Hematopoietic multipotent progenitor cell treated with erythropoietin and hydrocortisone succinate and interleukin-3 and kit ligand, for 8 days (in vitro differentiated cells): ENCODE measurements around the gene SHLD3.
"Not testable (repeated sequence)": the region's sequence is repeated elsewhere in the genome, so short reads cannot be mapped to it uniquely, and the experiment has no call there.

Experiments
- DNase-seq: peaks from one replicate; pipeline ENCODE4 v3.0.0-alpha.2; 2015

SHLD3 gene, protein sequence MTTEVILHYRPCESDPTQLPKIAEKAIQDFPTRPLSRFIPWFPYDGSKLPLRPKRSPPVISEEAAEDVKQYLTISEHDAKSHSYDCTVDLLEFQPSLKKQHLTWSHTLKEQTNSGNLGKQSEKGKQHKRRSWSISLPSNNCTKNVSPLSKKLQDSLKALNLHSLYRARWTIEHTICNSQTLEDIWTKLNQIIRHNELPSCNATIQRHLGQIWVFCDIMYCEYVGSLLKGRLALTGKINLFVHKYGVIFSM

DNA sequence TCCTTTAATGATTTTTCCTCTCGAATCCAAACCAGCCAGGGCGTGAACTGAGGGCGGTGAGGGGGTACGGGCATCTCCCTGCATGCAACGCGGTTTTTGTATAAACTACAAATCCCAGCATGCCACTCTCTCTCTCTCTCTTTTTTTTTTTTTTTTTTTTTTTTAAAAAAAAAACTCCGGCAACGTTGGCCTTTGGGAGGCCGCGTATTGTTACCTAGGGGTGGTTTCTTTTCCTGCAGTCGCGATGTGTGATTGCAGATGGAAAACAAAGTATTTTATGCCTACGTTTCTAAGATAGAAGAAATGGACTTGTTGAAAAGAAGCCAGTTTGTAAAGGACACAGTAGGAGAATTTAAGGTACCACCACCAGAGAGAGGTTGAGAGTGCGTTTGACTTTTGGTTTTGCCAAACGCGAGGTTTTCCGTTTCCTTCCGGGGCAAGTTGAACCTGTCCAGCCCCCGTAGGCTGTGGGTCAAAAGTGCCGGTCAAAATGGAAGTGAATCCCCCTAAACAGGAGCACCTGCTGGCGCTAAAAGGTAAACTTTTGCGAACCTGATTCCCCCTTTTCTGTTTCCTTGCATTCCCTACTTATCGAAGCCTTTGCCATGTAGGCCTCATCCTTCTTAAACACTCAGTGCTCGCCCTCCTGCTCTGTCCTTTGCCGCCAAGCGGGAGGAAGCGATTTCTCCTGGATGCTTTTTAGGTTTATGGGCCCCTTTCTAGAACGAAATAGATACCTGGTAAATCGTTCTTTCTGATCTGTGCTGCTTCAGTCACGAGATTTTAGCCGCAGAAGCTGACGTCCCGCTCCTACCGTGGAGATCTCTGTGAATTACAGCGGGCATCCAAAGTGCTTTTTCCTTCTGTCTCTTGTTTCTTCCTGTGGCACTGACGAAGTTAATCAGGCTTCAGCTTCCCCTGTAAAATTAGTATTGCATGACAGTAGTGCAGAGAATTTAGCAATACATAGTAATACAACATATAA is at the start of gene SHLD3, which contains the start of gene TRAPPC13:
SHLD3 (plus strand) TSS at position 457 of the 985 bp plus-strand sequence. CDS start 4,561 bp downstream, outside the sequence.
TRAPPC13 (plus strand) TSS at position 457 of the 985 bp plus-strand sequence; CDS start at position 491, 34 bp downstream.
- peak; percentile 93 for DNase-seq

GRCh38 chr5:65577141-65577540 is 47.7 kb upstream of the SHLD3 start:
- no peak for DNase-seq

DNA sequence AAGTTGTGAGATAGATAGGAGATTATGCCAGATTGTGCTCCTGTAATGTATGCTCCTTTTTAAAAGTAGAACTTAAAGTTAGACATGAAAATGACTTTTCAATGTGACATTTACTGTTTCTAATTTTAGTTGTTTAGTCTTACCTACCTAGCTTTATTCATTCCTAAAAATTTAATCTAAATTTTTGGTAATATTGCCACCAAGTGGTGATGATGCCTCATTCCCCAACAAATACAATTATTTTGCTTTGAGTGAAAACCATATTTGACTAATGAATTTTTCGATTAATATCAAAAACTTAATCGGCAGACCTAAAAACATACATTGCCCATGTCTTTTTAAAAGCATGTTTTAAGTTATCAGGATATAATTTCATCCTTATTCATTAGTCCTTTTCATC is 36.1 kb upstream of the SHLD3 start:
- DNase-seq, result peak; percentile 12

DNA sequence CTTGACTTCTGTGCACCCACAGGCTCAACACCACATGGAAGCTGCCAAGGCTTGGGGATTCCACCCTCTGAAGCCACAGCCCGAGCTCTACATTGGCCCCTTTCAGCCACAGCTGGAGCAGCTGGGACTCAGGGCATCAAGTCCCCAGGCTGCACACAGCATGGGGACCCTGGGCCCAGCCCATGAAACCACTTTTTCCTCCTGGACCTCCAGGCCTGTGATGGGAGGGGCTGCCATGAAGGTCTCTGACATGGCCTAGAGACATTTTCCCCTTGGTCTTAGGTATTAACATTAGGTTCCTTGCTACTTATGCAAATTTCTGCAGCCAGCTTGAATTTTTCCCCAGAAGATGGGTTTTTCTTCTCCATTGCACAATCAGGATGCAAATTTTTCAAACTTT is 23.1 kb upstream of the SHLD3 start:
- DNase-seq, result not testable (repeated sequence)

DNA sequence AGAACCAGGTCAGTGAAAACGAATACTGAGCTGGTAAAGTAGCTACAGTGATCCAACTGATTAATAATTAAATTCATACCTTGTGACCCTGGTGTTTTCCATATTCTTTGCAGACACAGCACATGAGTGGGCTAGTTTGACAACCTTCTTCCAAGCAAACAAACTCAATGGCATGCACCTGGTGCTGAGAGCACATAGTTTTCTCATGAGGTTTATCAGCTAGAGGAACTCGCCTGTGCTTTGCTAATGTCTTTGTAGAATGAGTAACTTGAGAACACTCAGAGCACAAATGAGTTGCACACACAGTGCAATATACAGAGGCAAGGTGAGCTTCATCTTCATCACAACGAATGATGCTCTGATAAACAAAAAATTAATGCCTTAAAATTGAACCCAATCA is 13.3 kb upstream of the SHLD3 start:
- no peak for DNase-seq

GRCh38 chr5:65612298-65612907 is 12.4 kb upstream of the SHLD3 start:
- no peak for DNase-seq

DNA sequence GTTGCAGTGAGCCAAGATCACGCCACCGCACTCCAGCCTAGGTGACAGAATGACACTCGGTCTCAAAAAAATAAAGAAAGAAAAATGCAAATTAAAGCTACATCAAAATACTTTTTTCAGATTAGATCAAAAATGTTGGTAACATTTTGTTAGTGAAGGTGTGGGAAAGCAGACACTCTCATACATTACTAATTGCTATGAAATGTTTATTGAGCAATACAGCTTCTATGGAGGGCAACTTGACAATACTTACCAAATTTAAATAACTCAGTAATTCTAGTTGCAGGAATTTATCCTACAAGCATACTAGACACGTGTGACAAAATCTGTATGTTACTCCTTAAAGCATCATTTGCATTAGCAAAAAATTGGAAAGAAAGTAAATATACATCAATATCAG is 4.8 kb upstream of the SHLD3 start:
- no peak for DNase-seq

- DNase-seq, result not testable (repeated sequence)
Measured at GRCh38 chr5:65621961-65622360, 2.9 kb upstream of the SHLD3 start.

DNA sequence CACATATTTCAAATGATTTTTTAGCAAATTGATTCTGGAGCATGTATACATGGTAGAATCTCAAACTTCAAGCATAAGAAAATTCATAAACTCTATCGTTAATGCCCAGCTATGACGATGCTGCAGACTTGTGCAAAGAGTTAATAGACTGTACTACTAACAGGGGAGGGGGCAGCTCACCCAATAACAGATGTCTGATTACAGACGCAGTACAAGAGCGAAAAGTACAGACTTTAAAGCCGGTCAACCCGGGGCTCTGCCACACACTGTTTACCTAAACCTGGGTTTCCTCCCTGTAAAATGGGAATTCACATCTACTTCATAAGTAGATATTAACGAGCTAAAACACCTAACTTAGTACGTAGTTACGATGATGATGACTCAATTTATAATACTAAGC is 1.3 kb upstream of the SHLD3 start:
- DNase-seq, result peak; percentile 10

GRCh38 chr5:65624025-65624570 is 729 bp upstream of the SHLD3 start, which contains the start of gene TRIM23:
Gene TRIM23 (minus strand): TSS chr5:65624333. CDS start chr5:65624274, 59 bp downstream.
- peak; percentile 95 for DNase-seq

- peak; percentile 21 for DNase-seq
Measured at GRCh38 chr5:65625743-65626142, 916 bp downstream of the SHLD3 start.

GRCh38 chr5:65630981-65631380 is 6.2 kb downstream of the SHLD3 start:
- DNase-seq, result no peak

- no peak for DNase-seq
Measured at GRCh38 chr5:65640240-65640639, 15.4 kb downstream of the SHLD3 start.

DNA sequence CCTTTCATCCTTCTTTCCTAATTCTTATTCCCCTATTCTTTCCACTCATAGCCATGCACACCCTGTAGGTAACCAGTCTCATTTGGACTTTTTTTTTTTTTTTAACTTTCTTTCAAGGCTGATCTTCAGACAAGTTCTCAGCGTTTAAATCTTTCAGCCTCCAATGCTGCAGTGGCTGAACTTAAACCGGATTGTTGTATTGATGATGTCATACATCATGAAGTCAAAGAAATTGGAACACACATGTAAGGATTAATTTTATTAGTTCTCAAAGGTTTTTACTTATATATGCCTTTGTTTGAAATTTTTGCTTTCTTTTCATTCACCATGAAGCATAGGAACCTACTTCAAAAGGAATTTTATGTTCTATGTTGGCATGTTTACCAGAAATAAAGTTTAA is 22.1 kb downstream of the SHLD3 start:
- DNase-seq, result no peak

DNA sequence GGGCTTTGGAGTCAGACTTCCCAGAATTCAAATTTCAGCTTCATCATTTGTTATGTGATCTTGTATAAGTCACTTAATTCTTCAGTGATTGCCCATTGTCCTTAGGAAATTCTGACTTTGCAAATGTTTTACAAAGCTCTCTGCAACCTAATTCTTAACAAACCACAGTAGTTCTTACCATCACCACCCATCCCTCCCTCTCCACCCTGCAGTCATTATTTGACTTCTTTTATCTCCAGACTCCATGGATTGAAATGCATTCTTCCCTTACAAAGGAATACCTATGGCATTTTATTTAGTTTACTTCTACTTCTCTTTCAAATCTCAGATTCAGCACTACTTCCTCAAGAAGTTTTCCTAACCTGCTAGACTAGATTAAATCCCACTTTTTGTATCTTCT is 23.1 kb downstream of the SHLD3 start:
- DNase-seq, result no peak

DNA sequence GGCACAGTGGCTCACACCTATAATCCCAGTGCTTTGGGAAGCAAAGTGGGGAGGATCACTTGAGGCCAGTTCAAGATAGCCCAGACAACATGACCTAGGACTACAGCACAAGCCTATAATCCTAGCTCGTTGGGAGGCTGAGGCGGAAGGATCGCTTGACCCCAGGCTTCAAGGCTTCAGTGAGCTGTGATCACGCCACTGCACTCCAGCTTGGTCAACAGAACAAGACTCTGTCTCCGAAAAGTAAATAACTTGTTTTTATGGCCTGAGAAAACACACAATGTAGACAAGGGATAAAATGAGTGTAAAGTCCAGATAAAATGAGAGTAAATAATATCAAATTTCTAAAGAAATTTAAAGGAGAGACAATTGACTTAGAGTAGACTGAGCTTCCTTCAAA is 26.3 kb downstream of the SHLD3 start:
- DNase-seq, result no peak

- no peak for DNase-seq
Measured at GRCh38 chr5:65654713-65655112, 29.9 kb downstream of the SHLD3 start.

DNA sequence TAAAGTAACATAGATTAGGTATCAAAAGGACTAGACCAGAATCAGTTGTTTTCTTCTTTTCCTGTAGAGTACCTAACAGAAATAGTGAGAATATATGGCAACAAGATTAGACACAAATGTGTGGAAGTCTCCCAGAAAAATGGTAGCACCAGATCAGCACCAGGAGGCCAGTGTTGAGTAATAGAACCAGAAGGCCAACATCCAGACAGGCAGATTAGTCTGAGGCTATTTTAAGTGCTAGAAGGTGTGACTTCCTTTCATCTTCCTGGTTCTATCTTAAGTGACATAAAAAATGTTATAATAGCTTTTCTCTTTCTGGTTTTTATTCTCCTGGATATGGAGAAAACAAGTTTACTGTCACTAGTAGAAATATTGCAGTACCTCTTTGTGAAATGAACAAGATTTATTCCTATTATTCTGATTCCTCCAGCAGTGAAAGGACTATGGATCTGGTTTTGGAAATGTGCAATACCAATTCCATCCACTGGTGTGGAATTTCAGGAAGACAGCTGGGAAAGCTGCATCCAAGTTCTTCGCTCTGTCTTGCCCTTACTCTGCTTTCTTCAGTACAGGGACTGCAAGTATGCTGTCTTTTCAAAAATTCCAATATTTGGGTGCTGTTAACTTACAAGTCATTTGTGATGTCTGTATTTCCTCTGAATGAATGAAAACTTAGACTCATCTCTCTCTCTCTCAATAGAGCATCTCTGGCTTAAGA is 39.1 kb downstream of the SHLD3 start:
- no peak for DNase-seq

GRCh38 chr5:65668696-65669095 is 43.9 kb downstream of the SHLD3 start:
- no peak for DNase-seq

DNA sequence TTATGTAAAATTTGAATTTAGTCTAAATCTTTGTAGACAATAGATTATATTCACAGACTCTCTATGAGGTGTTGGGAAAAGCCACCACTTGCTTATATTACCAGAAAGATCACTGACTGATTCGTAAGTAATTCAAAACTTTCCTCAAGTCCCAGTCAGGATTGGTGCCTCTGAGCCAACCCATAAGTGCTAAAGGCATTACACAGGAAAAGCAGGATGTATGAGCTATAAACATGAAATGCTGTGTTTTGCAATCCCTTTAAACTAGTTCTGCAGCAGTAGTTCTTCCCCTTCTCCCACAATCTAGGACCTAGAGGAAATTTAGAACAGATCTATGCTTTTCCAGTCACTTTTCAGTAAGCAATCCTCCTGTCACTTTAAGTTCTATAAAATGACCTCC is 48.0 kb downstream of the SHLD3 start:
- DNase-seq, result no peak

DNA sequence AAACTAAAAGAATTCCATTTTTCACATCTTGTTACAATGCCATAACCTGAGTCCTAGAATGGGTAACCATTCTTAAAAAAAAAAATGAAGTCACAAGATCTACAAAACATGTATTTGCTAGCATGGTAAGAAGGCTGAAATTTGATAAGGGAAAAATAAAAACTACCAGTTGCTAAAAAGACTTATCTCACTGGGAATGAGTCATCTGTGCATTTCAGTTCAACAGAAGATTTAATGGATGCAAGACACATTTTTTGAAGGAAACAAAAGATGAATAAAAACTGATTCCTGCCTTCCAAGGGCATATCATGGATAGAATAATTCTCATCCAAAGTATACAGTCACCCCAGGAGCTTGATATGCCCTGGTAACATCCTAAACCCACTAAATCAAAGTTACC is 49.9 kb downstream of the SHLD3 start:
- DNase-seq, result no peak

- DNase-seq, result not testable (repeated sequence)
Measured at GRCh38 chr5:65676056-65676455, 51.2 kb downstream of the SHLD3 start.
